HL-60 (cell line): ENCODE data around the gene ACACA.

Experiments
- DNase-seq, 2 experiments: peaks; one replicate each; pipeline ENCODE4 v3.0.0-alpha.2; 2010 to 2020; ENCODE audit warnings: low read depth in 1 of 2, low spot score in 1 of 2
- H3K27ac ChIP-seq: fragments of 250-450 bp; sonication (Bioruptor Pico); replicated peaks from 2 replicates; pipeline ENCODE4 v1.5.1; 2020; ENCODE audit warnings: mild to moderate bottlenecking, moderate library complexity
- H3K27me3 ChIP-seq: fragments of 250-450 bp; sonication (Bioruptor Pico); 2 replicates; pipeline ENCODE4 v1.5.1; 2021; ENCODE audit warnings: mild to moderate bottlenecking, moderate library complexity; ENCODE audit not compliant: insufficient read depth, poor library complexity, severe bottlenecking
- H3K4me3 ChIP-seq: replicated peaks from 2 replicates; pipeline ENCODE4 v1.5.1; 2011; ENCODE audit warnings: mild to moderate bottlenecking, control low read depth, low read length; ENCODE audit not compliant: insufficient read depth
- CTCF ChIP-seq: IDR thresholded peaks from one replicate; pipeline ENCODE4 v1.5.1; 2011; ENCODE audit warnings: low read length, control low read depth, inconsistent platforms; ENCODE audit not compliant: insufficient read depth
- GABPA ChIP-seq: IDR thresholded peaks from 2 replicates; pipeline ENCODE4 v1.6.1; 2012; ENCODE audit warnings: low read depth
- POLR2AphosphoS5 ChIP-seq: IDR thresholded peaks from 2 replicates; pipeline ENCODE4 v1.6.1; 2012; ENCODE audit warnings: low read depth
- REST ChIP-seq: IDR thresholded peaks from 2 replicates; pipeline ENCODE4 v1.6.1; 2012; ENCODE audit warnings: low read depth; ENCODE audit not compliant: insufficient replicate concordance
- SPI1 ChIP-seq: IDR thresholded peaks from 2 replicates; pipeline ENCODE4 v1.6.1; 2012; ENCODE audit warnings: low read depth, mild to moderate bottlenecking, borderline replicate concordance

Gene ACACA

GRCh38 chr17:37300683-37301082 is 106.0 kb downstream of the ACACA start:
- Histone ChIP-seq H3K4me3 (no peak overlapping the region), H3K27ac (no peak overlapping the region), H3K27me3 (no peaks in the 10 kb centered on the region)
- DNase-seq: no peak
- TF ChIP-seq SPI1 (no peak), CTCF (no peak), REST (no peak), GABPA (no peak), POLR2AphosphoS5 (no peak)

- DNase-seq: no peak
- Histone ChIP-seq H3K27ac (no peak overlapping the region), H3K4me3 (no peak overlapping the region), H3K27me3 (no peaks in the 10 kb centered on the region)
- TF ChIP-seq GABPA (no peak), CTCF (no peak), POLR2AphosphoS5 (no peak), SPI1 (no peak), REST (no peak)
These were observed 107.2 kb downstream of the ACACA start for GRCh38 chr17:37299257-37299980.

GRCh38 chr17:37295888-37296287 is 110.7 kb downstream of the ACACA start:
- TF ChIP-seq CTCF: no peak
- TF ChIP-seq REST: no peak
- no peak for TF ChIP-seq POLR2AphosphoS5
- no peak for TF ChIP-seq GABPA
- TF ChIP-seq SPI1: no peak
- no peak overlapping the region for H3K4me3 ChIP-seq
- no peak overlapping the region for H3K27ac ChIP-seq
- no peak for DNase-seq
- no peaks in the 10 kb centered on the region for H3K27me3 ChIP-seq
